GM23338 (cell line): ENCODE results near the gene CCL13. TPM values are rescaled to one million over a fixed set of nuclear protein-coding genes. Genes with fewer than 3 reads are reported as not detected.

ENCODE experiments used
- ATAC-seq: fragments of 200-7000 bp; cut with Tn5 transposase; 3 replicates; pipeline ENCODE4 v1.9.1; 2020
- DNase-seq: peaks from one replicate; pipeline ENCODE4 v3.0.0-alpha.2; 2015; ENCODE audit warnings: low spot score
- H2AFZ ChIP-seq: fragments of 200-600 bp; sonication (generic); 2 replicates; pipeline ENCODE4 v1.8.0; 2016; ENCODE audit warnings: antibody characterized with exemption, mild to moderate bottlenecking, moderate library complexity
- H3F3A ChIP-seq: fragments of 200-600 bp; sonication (generic); replicated peaks from 2 replicates; pipeline ENCODE4 v1.8.0; 2017; ENCODE audit warnings: antibody characterized with exemption, mixed run types, low read depth
- H3K27ac ChIP-seq: fragments of 200-600 bp; sonication (generic); 2 replicates; pipeline ENCODE4 v1.6.1; 2016; ENCODE audit warnings: low read depth
- H3K27me3 ChIP-seq: fragments of 200-600 bp; sonication (generic); 2 replicates; pipeline ENCODE4 v1.8.0; 2016; ENCODE audit warnings: mild to moderate bottlenecking, mixed run types, moderate library complexity; ENCODE audit not compliant: insufficient read depth
- H3K36me3 ChIP-seq: fragments of 200-600 bp; sonication (generic); 2 replicates; pipeline ENCODE4 v1.8.0; 2016; ENCODE audit warnings: mild to moderate bottlenecking; ENCODE audit not compliant: insufficient read depth
- H3K4me1 ChIP-seq: fragments of 200-600 bp; sonication (generic); 2 replicates; pipeline ENCODE4 v1.8.0; 2016; ENCODE audit warnings: mild to moderate bottlenecking, moderate library complexity; ENCODE audit not compliant: insufficient read depth
- H3K4me2 ChIP-seq: fragments of 200-600 bp; sonication (generic); 2 replicates; pipeline ENCODE4 v1.7.1; 2017; ENCODE audit warnings: mixed run types
- H3K4me3 ChIP-seq: fragments of 200-600 bp; sonication (generic); 2 replicates; pipeline ENCODE4 v1.6.1; 2016; ENCODE audit warnings: mixed run types
- H3K79me2 ChIP-seq: fragments of 200-600 bp; sonication (generic); replicated peaks from 2 replicates; pipeline ENCODE4 v1.8.0; 2017; ENCODE audit warnings: mild to moderate bottlenecking; ENCODE audit not compliant: insufficient read depth
- H3K9me2 ChIP-seq: fragments of 200-600 bp; sonication (generic); 2 replicates; pipeline ENCODE4 v1.8.0; 2017; ENCODE audit not compliant: insufficient read depth
- H4K20me1 ChIP-seq: fragments of 200-600 bp; sonication (generic); replicated peaks from 2 replicates; pipeline ENCODE4 v1.8.0; 2017; ENCODE audit warnings: mild to moderate bottlenecking; ENCODE audit not compliant: insufficient read depth
- H3K27ac Mint-ChIP-seq: 2 replicates; pipeline ENCODE4 v1.8.0; 2020; ENCODE audit warnings: inconsistent platforms, mild to moderate bottlenecking, moderate library complexity, mixed read lengths
- H3K27me3 Mint-ChIP-seq: 3 replicates; pipeline ENCODE4 v1.8.0; 2022; ENCODE audit warnings: low read depth, mild to moderate bottlenecking, moderate library complexity, mixed read lengths, inconsistent platforms; ENCODE audit not compliant: insufficient read depth, poor library complexity
- H3K36me3 Mint-ChIP-seq: 3 replicates; pipeline ENCODE4 v1.8.0; 2021; ENCODE audit warnings: low read depth, mild to moderate bottlenecking, inconsistent platforms, moderate library complexity, mixed read lengths
- H3K4me1 Mint-ChIP-seq: 3 replicates; pipeline ENCODE4 v1.8.0; 2020; ENCODE audit warnings: mild to moderate bottlenecking, inconsistent platforms, mixed read lengths
- H3K4me3 Mint-ChIP-seq: 3 replicates; pipeline ENCODE4 v1.8.0; 2021; ENCODE audit warnings: moderate library complexity, mild to moderate bottlenecking, inconsistent platforms, mixed read lengths
- H3K9me3 Mint-ChIP-seq: 3 replicates; pipeline ENCODE4 v1.8.0; 2020; ENCODE audit warnings: moderate library complexity, mild to moderate bottlenecking, inconsistent platforms, mixed read lengths
- CREB1 ChIP-seq: fragments of 250-450 bp; sonication (Bioruptor Pico); IDR thresholded peaks from 2 replicates; pipeline ENCODE4 v1.5.0; 2020; ENCODE audit warnings: low read depth, mild to moderate bottlenecking, moderate library complexity
- CTCF ChIP-seq, 2 experiments: fragments of 200-600 bp in 1 of 2; sonication (generic) in 1 of 2; conservative IDR thresholded peaks; 2 replicates each; pipeline versions ENCODE4 v1.5.1 to v1.6.1; 2016 to 2017; ENCODE audit warnings: antibody characterized with exemption in 2 of 2, low read depth in 2 of 2, mild to moderate bottlenecking in 2 of 2, moderate library complexity in 1 of 2
- EZH2 ChIP-seq: fragments of 200-600 bp; sonication (generic); IDR thresholded peaks from one replicate; pipeline ENCODE4 v1.8.0; 2017; ENCODE audit warnings: antibody characterized with exemption, mild to moderate bottlenecking, low read depth; ENCODE audit not compliant: unreplicated experiment
- EZH2phosphoT487 ChIP-seq: fragments of 200-600 bp; sonication (generic); IDR thresholded peaks from one replicate; pipeline ENCODE4 v1.8.1; 2018; ENCODE audit warnings: antibody characterized with exemption; ENCODE audit not compliant: unreplicated experiment
- NANOG ChIP-seq: IDR thresholded peaks from 2 replicates; pipeline ENCODE4 v1.6.1; 2016; ENCODE audit warnings: antibody characterized with exemption, borderline replicate concordance
- POLR2AphosphoS5 ChIP-seq: IDR thresholded peaks from 2 replicates; pipeline ENCODE4 v1.6.1; 2016; ENCODE audit warnings: antibody characterized with exemption, low read depth
- STAT1 ChIP-seq: IDR thresholded peaks from one replicate; pipeline ENCODE4 v1.6.1; 2016; ENCODE audit warnings: antibody characterized with exemption; ENCODE audit not compliant: unreplicated experiment
- ZNF114 ChIP-seq: fragments of 250-450 bp; sonication (Bioruptor Pico); IDR thresholded peaks from 2 replicates; pipeline ENCODE4 v1.5.0; 2020; ENCODE audit warnings: mild to moderate bottlenecking, moderate library complexity
- ZNF331 ChIP-seq: fragments of 250-450 bp; sonication (Bioruptor Pico); IDR thresholded peaks from 2 replicates; pipeline ENCODE4 v1.5.0; 2020; ENCODE audit warnings: low read depth, mild to moderate bottlenecking, moderate library complexity
- ZNF462 ChIP-seq: fragments of 250-450 bp; sonication (Bioruptor Pico); IDR thresholded peaks from 2 replicates; pipeline ENCODE4 v1.5.0; 2020; ENCODE audit warnings: mild to moderate bottlenecking, moderate library complexity
- polyA plus RNA-seq: library from polyadenylated mRNA; unstranded; fragments of >200 nt; fragmentation: Nextera tagmentation; extraction: Ambion mirVana; gene quantifications from 2 replicates; pipeline ENCODE4 v1.2.1, GENCODE V29; 2016
- total RNA-seq: library from RNA; depleted of rRNA; stranded (reverse); fragments of >200 nt; shearing (Covaris generic); gene quantifications from 2 replicates; pipeline ENCODE4 v1.2.3, GENCODE V29; 2014
- TF ChIP-seq, protein P1 (sequence below): IDR thresholded peaks from 2 replicates; pipeline ENCODE4 v1.6.1; 2016; ENCODE audit warnings: antibody characterized with exemption

The CCL13 gene
- total and polyA plus RNA-seq, 2 experiments from 2014 or later: not detected

DNA sequence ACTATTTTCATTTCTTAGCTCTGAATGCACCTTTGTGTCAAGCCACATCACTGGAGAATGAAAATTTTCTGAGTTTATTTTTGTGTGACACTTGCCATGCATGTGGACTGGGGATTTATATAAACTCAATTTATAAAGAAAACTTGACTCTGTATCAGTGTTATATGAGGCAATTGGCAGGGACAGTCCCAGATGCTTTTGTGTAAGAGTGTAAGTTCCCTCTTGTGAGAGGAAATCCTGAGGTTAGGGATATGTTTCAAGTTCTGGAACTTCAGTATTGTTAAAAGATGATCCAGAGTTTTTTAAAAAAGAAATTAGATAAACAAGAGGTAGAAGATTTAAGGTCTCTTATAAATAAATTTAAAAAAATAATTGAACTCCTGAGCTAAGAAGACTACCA, 47.9 kb upstream of the CCL13 start:
- TF ChIP-seq POLR2AphosphoS5 (no peak), EZH2phosphoT487 (no peak), STAT1 (no peak), CREB1 (no peak), ZNF331 (CRISPR knock-in tag) (no peak), EZH2 (no peak), CTCF (conservative IDR thresholded peaks at IDR 0.05; ENCODE audit: low read depth in 2 of 2) (no peak), ZNF114 (CRISPR knock-in tag) (no peak)
- TF ChIP-seq, protein P1, sequence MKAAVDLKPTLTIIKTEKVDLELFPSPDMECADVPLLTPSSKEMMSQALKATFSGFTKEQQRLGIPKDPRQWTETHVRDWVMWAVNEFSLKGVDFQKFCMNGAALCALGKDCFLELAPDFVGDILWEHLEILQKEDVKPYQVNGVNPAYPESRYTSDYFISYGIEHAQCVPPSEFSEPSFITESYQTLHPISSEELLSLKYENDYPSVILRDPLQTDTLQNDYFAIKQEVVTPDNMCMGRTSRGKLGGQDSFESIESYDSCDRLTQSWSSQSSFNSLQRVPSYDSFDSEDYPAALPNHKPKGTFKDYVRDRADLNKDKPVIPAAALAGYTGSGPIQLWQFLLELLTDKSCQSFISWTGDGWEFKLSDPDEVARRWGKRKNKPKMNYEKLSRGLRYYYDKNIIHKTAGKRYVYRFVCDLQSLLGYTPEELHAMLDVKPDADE: no peak
- H3K27ac ChIP-seq: no peak overlapping the region
- DNase-seq (no peak), ATAC-seq (no peak)
- H3K4me2 ChIP-seq: no peak overlapping the region
- no peaks in the 10 kb centered on the region for H3F3A ChIP-seq
- no peak overlapping the region for H3K27ac Mint-ChIP-seq
- H3K4me1 ChIP-seq: no peaks in the 10 kb centered on the region
- H3K4me1 Mint-ChIP-seq: no peaks in the 10 kb centered on the region
- H3K79me2 ChIP-seq: no peaks in the 10 kb centered on the region
- H3K36me3 Mint-ChIP-seq: no peaks in the 10 kb centered on the region
- no peak overlapping the region for H3K4me3 ChIP-seq
- H2AFZ ChIP-seq: no peak overlapping the region
- no peaks in the 10 kb centered on the region for H3K9me2 ChIP-seq
- H3K4me3 Mint-ChIP-seq: no peak overlapping the region
- H3K9me3 Mint-ChIP-seq: no peaks in the 10 kb centered on the region
- no peaks in the 10 kb centered on the region for H3K36me3 ChIP-seq
- no peaks in the 10 kb centered on the region for H3K27me3 ChIP-seq
- no peaks in the 10 kb centered on the region for H4K20me1 ChIP-seq
- no peaks in the 10 kb centered on the region for H3K27me3 Mint-ChIP-seq

DNA sequence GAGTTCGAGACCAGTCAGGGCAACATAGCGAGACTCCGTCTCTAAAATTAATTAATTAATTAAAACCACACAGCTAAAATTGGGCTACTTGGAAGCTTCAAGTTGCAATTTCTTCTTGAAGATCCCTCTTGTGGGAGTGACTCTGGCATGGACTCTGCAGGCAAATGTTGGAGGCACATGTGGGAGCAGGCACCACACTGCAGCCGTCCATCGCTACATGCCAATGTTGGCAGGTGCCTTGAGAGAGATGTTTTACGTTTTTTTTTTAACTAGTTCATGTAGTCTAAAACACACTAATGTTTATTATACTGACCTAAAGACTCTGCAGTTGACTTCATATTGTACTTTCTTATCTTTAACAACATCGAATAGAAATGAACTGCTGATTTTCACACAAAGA, 45.0 kb upstream of the CCL13 start:
- Mint-ChIP-seq H3K9me3 (no peaks in the 10 kb centered on the region), H3K27me3 (no peaks in the 10 kb centered on the region), H3K36me3 (no peaks in the 10 kb centered on the region), H3K27ac (no peak overlapping the region), H3K4me1 (no peaks in the 10 kb centered on the region), H3K4me3 (no peak overlapping the region)
- no peak overlapping the region for H3K27ac ChIP-seq
- no peaks in the 10 kb centered on the region for H4K20me1 ChIP-seq
- H3F3A ChIP-seq: no peaks in the 10 kb centered on the region
- H3K4me2 ChIP-seq: no peak overlapping the region
- H3K36me3 ChIP-seq: no peaks in the 10 kb centered on the region
- DNase-seq (no peak), ATAC-seq (no peak)
- no peaks in the 10 kb centered on the region for H3K4me1 ChIP-seq
- H3K79me2 ChIP-seq: no peaks in the 10 kb centered on the region
- no peaks in the 10 kb centered on the region for H3K27me3 ChIP-seq
- no peak overlapping the region for H3K4me3 ChIP-seq
- no peak overlapping the region for H2AFZ ChIP-seq
- H3K9me2 ChIP-seq: no peaks in the 10 kb centered on the region
- TF ChIP-seq CTCF (conservative IDR thresholded peaks at IDR 0.05; ENCODE audit: low read depth in 2 of 2) (no peak), CREB1 (no peak), POLR2AphosphoS5 (no peak), EZH2 (no peak), NANOG (no peak), ZNF114 (CRISPR knock-in tag) (no peak), ZNF462 (CRISPR knock-in tag) (no peak)
